Right atrium auricular region (tissue), 2 donors: ENCODE data around the gene SELENON. TPM values are rescaled to one million over a fixed set of nuclear protein-coding genes. Genes with fewer than 3 reads are reported as not detected.
A peak's percentile ranks its signal among the peaks of the same experiment; 100 is the strongest.

Experiments
- DNase-seq: peaks from one replicate; pipeline ENCODE4 v3.0.0-alpha.2; 2019; ENCODE audit warnings: low spot score
- H3K27ac ChIP-seq, 2 donors: fragments of 200-600 bp; sonication (generic); 1 replicate in 1 of 2; 2 replicates in 1 of 2; pipeline ENCODE4 v1.5.1; 2016 to 2019
- H3K27me3 ChIP-seq, 2 donors: fragments of 200-600 bp; sonication (generic); one replicate each; pipeline versions ENCODE4 v1.5.1 to v1.6.0; 2017 to 2019
- H3K36me3 ChIP-seq: fragments of 200-600 bp; sonication (generic); one replicate; pipeline ENCODE4 v1.5.1; 2016
- H3K4me1 ChIP-seq, 2 donors: fragments of 200-600 bp; sonication (generic); one replicate each; pipeline versions ENCODE4 v1.5.1 to v1.6.0; 2017 to 2019
- H3K4me3 ChIP-seq, 2 donors: fragments of 200-600 bp; sonication (generic); 1 replicate in 1 of 2; 2 replicates in 1 of 2; pipeline ENCODE4 v1.5.1; 2017 to 2019; ENCODE audit warnings: mild to moderate bottlenecking in 1 of 2, moderate library complexity in 1 of 2
- H3K9me3 ChIP-seq, 2 donors: fragments of 200-600 bp; sonication (generic); one replicate each; pipeline ENCODE4 v1.5.1; 2019
- total RNA-seq, 2 donors: library from RNA; depleted of rRNA; stranded (reverse); fragments of >200 nt; gene quantifications; one replicate each; pipeline ENCODE4 v1.1.0, GENCODE V29; 2016
- TF ChIP-seq, protein P1 (sequence below), 2 donors: fragments of 200-600 bp; sonication (generic); IDR thresholded peaks; one replicate each; pipeline ENCODE4 v1.5.1; 2019; ENCODE audit warnings: antibody characterized with exemption in 2 of 2

SELENON gene
- total RNA-seq, 2 donors from 2014 or later: 31.7 to 34.2 TPM

DNA sequence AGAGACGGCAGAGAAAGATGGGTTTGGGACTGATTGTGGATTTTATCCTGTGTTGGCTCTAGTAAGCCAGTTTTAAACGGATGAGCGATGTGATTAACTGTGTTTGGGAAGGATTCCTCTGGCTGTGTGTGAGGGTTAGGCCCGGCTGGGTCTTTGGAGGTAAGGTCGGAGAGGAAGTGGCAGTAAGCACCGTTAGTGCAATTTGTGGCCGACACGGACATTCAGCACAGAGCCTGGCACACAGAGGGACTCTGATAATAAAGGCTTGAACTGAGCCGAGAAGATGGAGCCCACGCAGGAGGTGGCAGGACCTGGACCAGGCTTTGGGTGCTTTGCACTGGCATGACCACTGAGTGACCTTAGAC lies 21.1 kb downstream of the SELENON start:
- Histone ChIP-seq H3K36me3 (peaks cover 14% of the 10 kb centered on the region), H3K9me3 (no peaks in the 10 kb centered on the region), H3K27me3 (no peaks in the 10 kb centered on the region), H3K4me3 (peak overlapping the region; percentile 86 to 98), H3K27ac (peak overlapping the region; percentile 91 to 92), H3K4me1 (peaks cover 0 to 44% of the 10 kb centered on the region in 2 donors)
- TF ChIP-seq, protein P1, sequence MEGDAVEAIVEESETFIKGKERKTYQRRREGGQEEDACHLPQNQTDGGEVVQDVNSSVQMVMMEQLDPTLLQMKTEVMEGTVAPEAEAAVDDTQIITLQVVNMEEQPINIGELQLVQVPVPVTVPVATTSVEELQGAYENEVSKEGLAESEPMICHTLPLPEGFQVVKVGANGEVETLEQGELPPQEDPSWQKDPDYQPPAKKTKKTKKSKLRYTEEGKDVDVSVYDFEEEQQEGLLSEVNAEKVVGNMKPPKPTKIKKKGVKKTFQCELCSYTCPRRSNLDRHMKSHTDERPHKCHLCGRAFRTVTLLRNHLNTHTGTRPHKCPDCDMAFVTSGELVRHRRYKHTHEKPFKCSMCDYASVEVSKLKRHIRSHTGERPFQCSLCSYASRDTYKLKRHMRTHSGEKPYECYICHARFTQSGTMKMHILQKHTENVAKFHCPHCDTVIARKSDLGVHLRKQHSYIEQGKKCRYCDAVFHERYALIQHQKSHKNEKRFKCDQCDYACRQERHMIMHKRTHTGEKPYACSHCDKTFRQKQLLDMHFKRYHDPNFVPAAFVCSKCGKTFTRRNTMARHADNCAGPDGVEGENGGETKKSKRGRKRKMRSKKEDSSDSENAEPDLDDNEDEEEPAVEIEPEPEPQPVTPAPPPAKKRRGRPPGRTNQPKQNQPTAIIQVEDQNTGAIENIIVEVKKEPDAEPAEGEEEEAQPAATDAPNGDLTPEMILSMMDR (IDR thresholded peaks at IDR 0.05): no peak
- no peak for DNase-seq

DNA sequence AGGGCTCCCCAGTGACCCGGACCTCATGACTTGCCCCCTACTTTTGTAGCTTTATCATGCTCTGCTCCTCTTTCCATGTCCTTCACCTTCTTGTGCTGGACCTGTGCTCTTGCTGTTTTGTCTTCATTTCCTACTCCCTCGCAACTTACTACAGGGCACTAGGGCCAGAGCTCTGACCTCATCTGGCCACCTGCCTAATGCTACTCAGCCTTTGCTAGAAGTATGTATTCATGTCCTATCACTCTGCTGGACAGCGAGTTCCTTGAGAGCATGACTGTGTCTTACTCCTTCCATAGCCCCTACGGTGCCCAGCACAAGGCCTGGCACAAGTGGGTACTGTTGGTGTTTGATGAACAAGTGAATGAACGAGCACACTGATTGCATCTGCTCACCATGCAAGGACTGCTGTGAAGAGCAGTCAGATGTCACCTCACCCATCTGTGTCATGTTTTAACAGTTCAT lies 21.7 kb downstream of the SELENON start:
- Histone ChIP-seq H3K4me3 (peak overlapping the region; percentile 86 to 98), H3K4me1 (peaks cover 0 to 44% of the 10 kb centered on the region in 2 donors), H3K36me3 (peaks cover 16% of the 10 kb centered on the region), H3K27me3 (no peaks in the 10 kb centered on the region), H3K9me3 (no peaks in the 10 kb centered on the region), H3K27ac (peak overlapping the region; percentile 91 to 92)
- TF ChIP-seq, protein P1 (IDR thresholded peaks at IDR 0.05): no peak
- no peak for DNase-seq

DNA sequence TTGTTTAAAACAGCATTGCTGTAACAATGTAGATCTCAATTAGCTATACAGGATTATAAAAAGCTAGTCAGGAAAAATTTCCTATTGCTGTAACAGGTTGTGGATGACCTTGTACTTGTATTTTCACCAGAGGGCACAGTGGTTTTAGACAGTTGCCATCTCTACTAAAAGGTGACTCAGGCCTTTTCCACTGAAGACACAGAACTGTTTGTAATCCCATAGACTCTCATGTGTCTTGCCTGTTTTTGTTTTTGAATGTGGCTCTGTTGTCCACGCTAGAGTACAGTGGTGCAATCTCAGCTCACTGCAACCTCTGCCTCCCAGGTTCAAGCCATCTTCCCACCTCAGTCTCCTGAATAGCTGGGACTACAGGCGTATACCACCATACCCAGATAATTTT lies 25.6 kb downstream of the SELENON start:
- H3K4me3 ChIP-seq: no peak overlapping the region
- H3K9me3 ChIP-seq: no peaks in the 10 kb centered on the region
- peaks cover 0 to 27% of the 10 kb centered on the region in 2 donors for H3K4me1 ChIP-seq
- no peaks in the 10 kb centered on the region for H3K27me3 ChIP-seq
- TF ChIP-seq, protein P1 (IDR thresholded peaks at IDR 0.05): no peak
- peaks cover 56% of the 10 kb centered on the region for H3K36me3 ChIP-seq
- no peak for DNase-seq
- no peak overlapping the region for H3K27ac ChIP-seq

DNA sequence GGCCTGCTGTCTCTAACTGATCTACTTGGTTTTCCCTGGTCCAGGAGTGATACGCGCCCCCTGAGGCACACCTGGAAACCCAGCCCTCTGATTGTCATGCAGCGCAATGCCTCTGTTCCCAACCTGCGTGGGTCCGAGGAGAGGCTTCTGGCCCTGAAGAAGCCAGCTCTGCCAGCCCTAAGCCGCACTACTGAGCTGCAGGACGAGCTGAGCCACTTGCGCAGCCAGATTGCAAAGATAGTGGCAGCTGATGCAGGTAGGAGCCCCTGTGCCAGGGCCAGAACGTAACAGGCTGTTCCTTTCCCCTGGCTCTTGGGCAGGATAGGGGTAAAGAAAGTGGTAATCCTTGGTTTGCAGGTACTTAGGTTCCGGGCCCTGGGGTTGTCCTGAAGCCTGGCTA lies 26.6 kb downstream of the SELENON start:
- Histone ChIP-seq H3K27ac (no peak overlapping the region), H3K4me1 (peaks cover 0 to 17% of the 10 kb centered on the region in 2 donors), H3K9me3 (no peaks in the 10 kb centered on the region), H3K27me3 (no peaks in the 10 kb centered on the region), H3K4me3 (no peak overlapping the region), H3K36me3 (peaks cover 66% of the 10 kb centered on the region)
- DNase-seq: no peak
- TF ChIP-seq, protein P1 (IDR thresholded peaks at IDR 0.05): no peak

DNA sequence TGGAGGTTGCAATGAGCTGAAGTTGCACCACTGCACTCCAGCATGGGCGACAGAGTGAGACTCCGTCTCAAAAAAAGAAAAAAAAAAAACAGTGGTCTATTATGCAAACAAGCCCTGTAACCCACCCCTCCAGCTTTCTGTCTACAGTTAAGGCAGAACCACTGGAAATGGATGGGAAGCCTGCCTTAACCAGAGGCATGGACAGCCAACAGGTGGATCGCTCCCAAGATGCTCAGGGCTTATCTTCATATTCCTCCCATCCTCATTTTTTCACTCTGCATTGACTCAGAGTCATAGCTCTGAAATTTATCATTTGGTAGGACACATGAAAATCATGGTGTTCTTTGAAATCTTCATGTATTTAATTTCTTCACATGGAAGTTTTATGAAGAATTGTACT lies 28.5 kb downstream of the SELENON start:
- no peaks in the 10 kb centered on the region for H3K27me3 ChIP-seq
- H3K4me1 ChIP-seq: peaks cover 0 to 3% of the 10 kb centered on the region in 2 donors
- no peak overlapping the region for H3K27ac ChIP-seq
- H3K9me3 ChIP-seq: no peaks in the 10 kb centered on the region
- TF ChIP-seq, protein P1 (IDR thresholded peaks at IDR 0.05): no peak
- peaks cover 84% of the 10 kb centered on the region for H3K36me3 ChIP-seq
- no peak overlapping the region for H3K4me3 ChIP-seq
- DNase-seq: no peak

DNA sequence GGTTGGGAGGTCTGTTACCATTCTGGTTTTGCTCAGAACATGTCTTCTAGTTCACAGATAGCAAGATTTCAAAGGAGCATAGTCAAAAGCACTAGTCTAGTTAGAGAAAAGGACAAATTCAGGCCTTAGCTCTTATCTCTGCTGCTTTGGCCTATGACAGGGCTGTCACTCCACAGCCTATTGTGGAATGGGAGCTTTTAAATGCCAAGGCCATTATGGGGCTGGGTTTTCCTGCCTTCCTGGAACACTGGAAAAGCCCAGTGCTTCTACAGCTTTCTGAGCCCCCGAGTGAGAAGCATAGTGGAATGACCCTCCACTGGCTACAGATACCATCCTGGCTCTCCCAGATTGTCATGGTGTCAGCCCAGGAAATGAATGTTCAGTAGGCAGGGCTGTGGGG lies 29.1 kb downstream of the SELENON start:
- Histone ChIP-seq H3K4me3 (no peak overlapping the region), H3K27ac (no peak overlapping the region), H3K9me3 (no peaks in the 10 kb centered on the region), H3K4me1 (peaks cover 0 to 3% of the 10 kb centered on the region in 2 donors), H3K36me3 (peaks cover 86% of the 10 kb centered on the region), H3K27me3 (no peaks in the 10 kb centered on the region)
- TF ChIP-seq, protein P1 (IDR thresholded peaks at IDR 0.05): no peak
- no peak for DNase-seq
